Left lung (tissue), 10 donors: ENCODE results near the gene CASZ1. TPM values are rescaled to one million over a fixed set of nuclear protein-coding genes. Genes with fewer than 3 reads are reported as not detected.

Experiments
- ATAC-seq: fragments of 200-7000 bp; cut with Tn5 transposase; one replicate; pipeline ENCODE4 v1.9.1; 2020; ENCODE audit warnings: moderate library complexity
- DNase-seq, 4 donors: peaks; one replicate each; pipeline ENCODE4 v3.0.0-alpha.2; 2013 to 2020
- H3K27ac ChIP-seq, 2 donors: fragments of 200-600 bp; sonication (generic) in 1 of 2; one replicate each; pipeline versions ENCODE4 v1.5.0 to v1.8.0; 2020 to 2021
- H3K27me3 ChIP-seq, 2 donors: fragments of 200-600 bp; sonication (generic) in 1 of 2; one replicate each; pipeline versions ENCODE4 v1.5.0 to v1.8.0; 2020 to 2021
- H3K36me3 ChIP-seq, 2 donors: fragments of 200-600 bp; sonication (generic) in 1 of 2; one replicate each; pipeline versions ENCODE4 v1.5.0 to v1.8.0; 2020 to 2021
- H3K4me1 ChIP-seq, 2 donors: fragments of 200-600 bp; one replicate each; pipeline ENCODE4 v1.8.0; 2021
- H3K4me3 ChIP-seq, 2 donors: fragments of 200-600 bp; sonication (generic) in 1 of 2; one replicate each; pipeline versions ENCODE4 v1.5.0 to v1.8.0; 2020 to 2021; ENCODE audit warnings: mild to moderate bottlenecking in 1 of 2
- H3K9me3 ChIP-seq, 2 donors: fragments of 200-600 bp; sonication (generic) in 1 of 2; one replicate each; pipeline versions ENCODE4 v1.5.0 to v1.8.0; 2020 to 2021
- intact Hi-C, 2 donors: fragments of 100-400 bp; cut with DNase I; formaldehyde crosslinking; loops; one replicate each; pipeline versions ENCODE4 v1.11.2 to v1.14.2; 2022
- polyA plus RNA-seq, 6 donors: library from polyadenylated mRNA; unstranded; fragments of 120-200 nt; gene quantifications; one replicate each; pipeline ENCODE4 v1.2.1, GENCODE V29; 2013; ENCODE audit not compliant: insufficient read length in 6 of 6
- total RNA-seq, 2 donors: library from RNA; stranded (reverse); fragmentation: NEBNext Ultra II Directional; extraction: Animal tissue kit (Norgen Biotek cat#: 25700); gene quantifications; one replicate each; pipeline ENCODE4 v1.2.1, GENCODE V29; 2021
- TF ChIP-seq, protein P1 (sequence below), 2 donors: fragments of 200-600 bp; sonication (generic) in 1 of 2; IDR thresholded peaks; one replicate each; pipeline versions ENCODE4 v1.5.0 to v1.8.0; 2021; ENCODE audit warnings: antibody characterized with exemption in 2 of 2
- donor health status: DM: no; HTN: yes; CAD: no.
- donor health status: DM: no; HTN: no; CAD: no.

CASZ1 gene
- total and polyA plus RNA-seq, 8 donors = 15.1 to 44.0 (median 21.1) TPM

DNA sequence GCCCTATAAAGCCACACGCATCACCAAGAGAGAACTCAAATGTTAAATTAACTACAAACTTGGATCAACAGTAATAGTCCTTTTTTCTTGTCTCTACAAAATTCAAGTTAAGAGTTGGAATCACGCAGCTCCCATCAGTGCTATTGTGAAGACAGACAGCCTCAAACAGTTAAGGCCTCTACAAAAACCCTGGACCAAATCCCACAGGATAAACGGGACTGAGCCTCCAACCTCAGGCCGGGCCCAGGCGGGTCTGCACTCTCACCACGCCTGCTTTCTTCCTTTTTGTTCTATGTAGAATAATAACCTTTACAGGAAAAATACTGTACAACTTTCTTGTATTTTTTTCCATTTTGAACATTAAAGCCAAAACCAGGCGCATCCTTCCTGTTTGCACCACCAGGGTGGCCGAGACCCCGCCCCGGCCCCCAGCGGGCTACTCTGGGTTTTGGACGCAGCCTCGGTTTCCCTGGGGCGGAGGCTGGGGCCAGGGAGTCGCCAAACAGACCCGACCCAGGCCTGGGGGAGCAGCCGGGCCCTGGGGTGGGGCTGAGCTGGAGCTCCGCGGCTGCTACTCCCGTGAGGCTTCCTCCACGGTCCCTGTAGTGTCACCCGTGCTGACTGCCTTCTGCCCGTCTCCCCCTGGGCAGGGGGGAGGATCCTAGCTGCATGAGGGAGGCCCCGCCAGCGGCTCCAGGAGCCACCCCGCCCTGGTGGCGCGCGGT, 158.4 kb downstream of the CASZ1 start:
- H3K9me3 ChIP-seq = no peaks in the 10 kb centered on the region
- TF ChIP-seq, protein P1, sequence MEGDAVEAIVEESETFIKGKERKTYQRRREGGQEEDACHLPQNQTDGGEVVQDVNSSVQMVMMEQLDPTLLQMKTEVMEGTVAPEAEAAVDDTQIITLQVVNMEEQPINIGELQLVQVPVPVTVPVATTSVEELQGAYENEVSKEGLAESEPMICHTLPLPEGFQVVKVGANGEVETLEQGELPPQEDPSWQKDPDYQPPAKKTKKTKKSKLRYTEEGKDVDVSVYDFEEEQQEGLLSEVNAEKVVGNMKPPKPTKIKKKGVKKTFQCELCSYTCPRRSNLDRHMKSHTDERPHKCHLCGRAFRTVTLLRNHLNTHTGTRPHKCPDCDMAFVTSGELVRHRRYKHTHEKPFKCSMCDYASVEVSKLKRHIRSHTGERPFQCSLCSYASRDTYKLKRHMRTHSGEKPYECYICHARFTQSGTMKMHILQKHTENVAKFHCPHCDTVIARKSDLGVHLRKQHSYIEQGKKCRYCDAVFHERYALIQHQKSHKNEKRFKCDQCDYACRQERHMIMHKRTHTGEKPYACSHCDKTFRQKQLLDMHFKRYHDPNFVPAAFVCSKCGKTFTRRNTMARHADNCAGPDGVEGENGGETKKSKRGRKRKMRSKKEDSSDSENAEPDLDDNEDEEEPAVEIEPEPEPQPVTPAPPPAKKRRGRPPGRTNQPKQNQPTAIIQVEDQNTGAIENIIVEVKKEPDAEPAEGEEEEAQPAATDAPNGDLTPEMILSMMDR (IDR thresholded peaks at IDR 0.05) = no peak
- peak overlapping the region in 1 of 2 donors; percentile 45 for H3K27ac ChIP-seq
- no peak for ATAC-seq
- intact Hi-C loops = no loop called here
- DNase-seq = no peak
- peaks cover 0 to 28% of the 10 kb centered on the region in 2 donors for H3K27me3 ChIP-seq
- H3K36me3 ChIP-seq = peaks cover 0 to 45% of the 10 kb centered on the region in 2 donors
- peaks cover 0 to 47% of the 10 kb centered on the region in 2 donors for H3K4me1 ChIP-seq
- H3K4me3 ChIP-seq = no peak overlapping the region

DNA sequence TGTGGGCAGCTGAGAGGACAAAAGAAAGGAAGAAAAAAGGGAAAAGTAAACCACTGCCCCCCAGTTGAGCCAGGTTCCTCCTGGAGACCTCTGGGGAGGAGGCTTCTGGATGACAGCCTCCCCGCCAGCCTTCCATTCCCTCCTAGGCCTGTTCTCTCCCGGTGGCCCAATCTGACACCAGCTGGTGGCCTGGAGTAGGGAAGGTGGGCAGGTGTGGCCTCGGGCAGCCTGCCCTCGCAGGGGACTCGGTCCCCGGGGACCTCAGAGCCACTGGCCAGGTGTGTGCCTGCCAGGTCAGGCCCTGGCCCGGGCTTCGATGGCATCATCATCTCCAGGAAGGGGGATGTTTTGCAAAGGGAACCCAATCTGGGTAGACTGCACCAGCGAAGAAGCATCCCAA, 159.0 kb downstream of the CASZ1 start:
- no peaks in the 10 kb centered on the region for H3K9me3 ChIP-seq
- H3K4me1 ChIP-seq = peaks cover 0 to 47% of the 10 kb centered on the region in 2 donors
- no peak for DNase-seq
- peaks cover 0 to 28% of the 10 kb centered on the region in 2 donors for H3K27me3 ChIP-seq
- ATAC-seq = no peak
- TF ChIP-seq, protein P1 (IDR thresholded peaks at IDR 0.05) = no peak
- intact Hi-C loops = no loop called here
- H3K27ac ChIP-seq = peak overlapping the region in 1 of 2 donors; percentile 45
- H3K4me3 ChIP-seq = no peak overlapping the region
- peaks cover 0 to 39% of the 10 kb centered on the region in 2 donors for H3K36me3 ChIP-seq

DNA sequence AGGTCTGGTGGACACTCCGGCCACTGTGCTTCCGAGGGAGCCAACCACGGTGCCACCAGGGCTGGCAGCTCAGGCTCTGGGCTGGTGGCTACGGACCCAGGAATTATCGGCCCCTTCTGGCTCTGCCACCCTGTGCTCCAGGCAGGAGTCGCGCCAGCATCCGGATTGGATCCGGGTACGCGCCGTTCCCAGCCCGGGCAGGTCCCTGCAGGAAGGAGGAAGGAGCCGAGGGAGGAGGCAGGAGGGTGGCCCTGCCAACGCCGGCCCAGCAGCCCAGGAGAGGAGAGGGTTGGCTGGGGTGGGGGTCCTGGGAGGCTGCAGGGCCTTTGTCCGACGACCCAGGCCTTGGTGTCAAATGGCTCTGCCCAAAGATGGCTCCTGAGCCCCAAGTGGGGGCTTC, 160.5 kb downstream of the CASZ1 start:
- Histone ChIP-seq H3K36me3 (peaks cover 0 to 35% of the 10 kb centered on the region in 2 donors), H3K27ac (peak overlapping the region; percentile 60 to 62), H3K4me3 (no peak overlapping the region), H3K27me3 (peaks cover 0 to 28% of the 10 kb centered on the region in 2 donors), H3K4me1 (peaks cover 0 to 47% of the 10 kb centered on the region in 2 donors), H3K9me3 (no peaks in the 10 kb centered on the region)
- intact Hi-C loops = no loop called here
- DNase-seq = peak in 1 of 4 donors; percentile 81
- ATAC-seq = no peak
- TF ChIP-seq, protein P1 (IDR thresholded peaks at IDR 0.05) = no peak

DNA sequence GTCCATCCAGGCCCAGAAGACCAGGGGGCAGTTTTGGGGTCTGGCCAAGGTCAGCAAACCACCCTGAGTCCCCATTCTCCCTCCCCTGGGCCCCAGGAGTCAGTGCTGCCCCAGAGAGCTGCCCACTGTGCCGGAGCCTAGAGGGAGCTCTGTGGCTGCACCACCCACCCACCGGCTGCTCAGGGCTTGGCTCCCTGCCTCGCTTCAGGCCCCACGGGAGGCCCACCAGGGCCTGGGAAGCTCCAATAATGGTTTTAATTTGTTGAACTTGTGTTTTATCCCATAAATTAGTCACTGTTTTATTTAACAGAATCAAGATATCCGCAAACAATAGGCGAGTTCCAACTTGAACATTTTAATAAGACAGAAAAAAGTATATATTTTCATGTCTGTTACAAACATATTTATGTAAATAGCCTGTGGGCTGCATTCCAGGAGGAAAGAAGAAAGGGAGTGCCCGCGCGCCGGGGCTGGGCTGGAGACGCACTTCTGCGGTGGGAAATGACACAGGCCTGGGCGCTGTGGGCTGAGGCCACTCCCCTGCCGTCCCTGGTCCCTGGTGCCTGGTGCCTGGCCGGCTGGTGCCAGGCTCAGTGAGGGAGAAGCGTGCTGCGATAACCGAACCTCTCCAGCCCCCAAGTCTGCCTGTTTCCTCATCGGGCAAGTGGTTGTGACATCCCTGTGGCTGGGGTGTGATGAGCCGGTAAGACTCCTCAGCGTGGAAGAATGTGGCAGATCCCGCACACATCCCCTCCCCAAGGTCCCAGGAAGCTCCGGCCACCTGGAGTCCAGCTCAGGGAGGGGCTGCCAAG, 161.2 kb downstream of the CASZ1 start:
- Histone ChIP-seq H3K36me3 (peaks cover 0 to 40% of the 10 kb centered on the region in 2 donors), H3K27ac (peak overlapping the region; percentile 60 to 62), H3K4me1 (peaks cover 0 to 41% of the 10 kb centered on the region in 2 donors), H3K9me3 (no peaks in the 10 kb centered on the region), H3K27me3 (peaks cover 0 to 28% of the 10 kb centered on the region in 2 donors), H3K4me3 (no peak overlapping the region)
- DNase-seq (peak in 1 of 4 donors; percentile 82), ATAC-seq (peak; percentile 14)
- intact Hi-C loops = no loop called here
- TF ChIP-seq, protein P1 (IDR thresholded peaks at IDR 0.05) = no peak
